ENCODE measurements around the gene CCR6.

- TF ChIP-seq, protein P1, sequence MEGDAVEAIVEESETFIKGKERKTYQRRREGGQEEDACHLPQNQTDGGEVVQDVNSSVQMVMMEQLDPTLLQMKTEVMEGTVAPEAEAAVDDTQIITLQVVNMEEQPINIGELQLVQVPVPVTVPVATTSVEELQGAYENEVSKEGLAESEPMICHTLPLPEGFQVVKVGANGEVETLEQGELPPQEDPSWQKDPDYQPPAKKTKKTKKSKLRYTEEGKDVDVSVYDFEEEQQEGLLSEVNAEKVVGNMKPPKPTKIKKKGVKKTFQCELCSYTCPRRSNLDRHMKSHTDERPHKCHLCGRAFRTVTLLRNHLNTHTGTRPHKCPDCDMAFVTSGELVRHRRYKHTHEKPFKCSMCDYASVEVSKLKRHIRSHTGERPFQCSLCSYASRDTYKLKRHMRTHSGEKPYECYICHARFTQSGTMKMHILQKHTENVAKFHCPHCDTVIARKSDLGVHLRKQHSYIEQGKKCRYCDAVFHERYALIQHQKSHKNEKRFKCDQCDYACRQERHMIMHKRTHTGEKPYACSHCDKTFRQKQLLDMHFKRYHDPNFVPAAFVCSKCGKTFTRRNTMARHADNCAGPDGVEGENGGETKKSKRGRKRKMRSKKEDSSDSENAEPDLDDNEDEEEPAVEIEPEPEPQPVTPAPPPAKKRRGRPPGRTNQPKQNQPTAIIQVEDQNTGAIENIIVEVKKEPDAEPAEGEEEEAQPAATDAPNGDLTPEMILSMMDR (IDR thresholded peaks at IDR 0.05): no peak
- TF ChIP-seq EP300 (IDR thresholded peaks at IDR 0.05): no peak
- TF ChIP-seq POLR2A (IDR thresholded peaks at IDR 0.05): no peak
These were observed 33.4 kb upstream of the CCR6 start for GRCh38 chr6:167089243-167090142.

All from tibial nerve (tissue), 4 donors.